Neural cell (in vitro differentiated cells): ENCODE data around the gene HIVEP3. TPM values are rescaled to one million over a fixed set of nuclear protein-coding genes. Genes with fewer than 3 reads are reported as not detected.

ENCODE experiments used
- H2AFZ ChIP-seq: fragments of 200-600, 300-800 bp; sonication (generic), shearing (Covaris generic); 2 replicates; pipeline ENCODE4 v1.6.0; 2014; ENCODE audit warnings: low read depth, mild to moderate bottlenecking, antibody characterized with exemption, low read length, moderate library complexity
- H3F3A ChIP-seq: fragments of 200-600 bp; shearing (Covaris generic); 2 replicates; pipeline ENCODE4 v1.6.1; 2016; ENCODE audit warnings: mild to moderate bottlenecking, moderate library complexity, mixed read lengths, antibody characterized with exemption, low read length; ENCODE audit not compliant: insufficient read depth, poor library complexity, severe bottlenecking
- H3K27ac ChIP-seq: fragments of 200-600, 300-800 bp; sonication (generic), shearing (Covaris generic); 2 replicates; pipeline ENCODE4 v1.5.1; 2014; ENCODE audit warnings: mild to moderate bottlenecking, low read length, moderate library complexity
- H3K27me3 ChIP-seq: fragments of 300-800, 200-600 bp; sonication (generic), shearing (Covaris generic); 2 replicates; pipeline ENCODE4 v1.6.0; 2014; ENCODE audit warnings: mild to moderate bottlenecking, low read depth, low read length, moderate library complexity; ENCODE audit not compliant: insufficient read depth
- H3K36me3 ChIP-seq: fragments of 300-800, 200-600 bp; sonication (generic), shearing (Covaris generic); 2 replicates; pipeline ENCODE4 v1.5.1; 2014; ENCODE audit warnings: mild to moderate bottlenecking, antibody characterized with exemption, low read length, moderate library complexity; ENCODE audit not compliant: insufficient read depth
- H3K4me2 ChIP-seq: fragments of 300-800, 200-600 bp; sonication (generic), shearing (Covaris generic); 2 replicates; pipeline ENCODE4 v1.6.0; 2014; ENCODE audit warnings: mild to moderate bottlenecking, low read length
- H3K4me3 ChIP-seq: fragments of 300-800, 200-600 bp; sonication (generic), shearing (Covaris generic); 2 replicates; pipeline ENCODE4 v1.5.1; 2014; ENCODE audit warnings: mild to moderate bottlenecking, low read length, moderate library complexity
- H3K79me2 ChIP-seq: fragments of 200-600 bp; shearing (Covaris generic); replicated peaks from 2 replicates; pipeline ENCODE4 v1.6.0; 2014; ENCODE audit warnings: mild to moderate bottlenecking, low read length, moderate library complexity; ENCODE audit not compliant: insufficient read depth
- H3K9ac ChIP-seq: fragments of 300-800, 200-600 bp; sonication (generic), shearing (Covaris generic); 2 replicates; pipeline ENCODE4 v1.6.1; 2016; ENCODE audit warnings: mild to moderate bottlenecking, low read length, mixed read lengths
- H3K9me2 ChIP-seq: fragments of 200-600 bp; shearing (Covaris generic); 2 replicates; pipeline ENCODE4 v1.6.1; 2016; ENCODE audit warnings: mild to moderate bottlenecking, low read length, mixed read lengths; ENCODE audit not compliant: insufficient read depth
- H3K9me3 ChIP-seq: fragments of 200-600, 300-800 bp; sonication (generic), shearing (Covaris generic); 2 replicates; pipeline ENCODE4 v1.6.1; 2016; ENCODE audit warnings: mild to moderate bottlenecking, mixed run types, low read length, moderate library complexity, mixed read lengths
- H4K20me1 ChIP-seq: fragments of 200-600 bp; shearing (Covaris generic); 2 replicates; pipeline ENCODE4 v1.6.1; 2016; ENCODE audit warnings: mild to moderate bottlenecking, mixed run types; ENCODE audit not compliant: insufficient read depth
- CTCF ChIP-seq: fragments of 450-650 bp; IDR thresholded peaks from 2 replicates; pipeline ENCODE4 v1.5.1; 2014; ENCODE audit warnings: antibody characterized with exemption, mild to moderate bottlenecking, moderate library complexity; ENCODE audit not compliant: poor library complexity, severe bottlenecking
- EP300 ChIP-seq: fragments of 450-650 bp; conservative IDR thresholded peaks from 2 replicates; pipeline ENCODE4 v1.6.1; 2014; ENCODE audit warnings: antibody characterized with exemption, mild to moderate bottlenecking, moderate library complexity; ENCODE audit not compliant: poor library complexity, severe bottlenecking
- EZH2 ChIP-seq: fragments of 200-600, 300-800 bp; shearing (Covaris generic), sonication (generic); IDR thresholded peaks from 2 replicates; pipeline ENCODE4 v1.6.1; 2014; ENCODE audit warnings: antibody characterized with exemption, low read length, borderline replicate concordance, mild to moderate bottlenecking; ENCODE audit not compliant: insufficient read depth, poor library complexity, severe bottlenecking
- MXI1 ChIP-seq: fragments of 450-650 bp; conservative IDR thresholded peaks from 2 replicates; pipeline ENCODE4 v1.6.1; 2014; ENCODE audit warnings: antibody characterized with exemption, mild to moderate bottlenecking; ENCODE audit not compliant: poor library complexity, severe bottlenecking
- POLR2AphosphoS5 ChIP-seq: IDR thresholded peaks from 2 replicates; pipeline ENCODE4 v1.6.1; 2012
- RAD21 ChIP-seq: fragments of 450-650 bp; conservative IDR thresholded peaks from 2 replicates; pipeline ENCODE4 v1.6.1; 2014; ENCODE audit warnings: antibody characterized with exemption, mild to moderate bottlenecking, moderate library complexity
- REST ChIP-seq: IDR thresholded peaks from 2 replicates; pipeline ENCODE4 v1.6.1; 2012; ENCODE audit warnings: borderline replicate concordance
- SMC3 ChIP-seq: fragments of 450-650 bp; conservative IDR thresholded peaks from 2 replicates; pipeline ENCODE4 v1.6.1; 2014; ENCODE audit warnings: antibody characterized with exemption, mild to moderate bottlenecking, moderate library complexity; ENCODE audit not compliant: poor library complexity
- TAF1 ChIP-seq: IDR thresholded peaks from 2 replicates; pipeline ENCODE4 v1.6.1; 2012; ENCODE audit warnings: low read depth
- polyA plus RNA-seq: library from polyadenylated mRNA; depleted of rRNA; stranded (reverse); fragments of >200 nt; gene quantifications from 2 replicates; pipeline ENCODE4 v1.2.3, GENCODE V29; 2014

The HIVEP3 gene
- polyA plus RNA-seq, 1 donor from 2014 or later: 2.6 TPM

- Histone ChIP-seq H3K4me3 (no peak overlapping the region), H3K9ac (no peak overlapping the region), H3K9me2 (no peaks in the 10 kb centered on the region), H3F3A (no peaks in the 10 kb centered on the region), H3K27me3 (no peaks in the 10 kb centered on the region), H3K4me2 (no peak overlapping the region), H3K79me2 (no peaks in the 10 kb centered on the region), H3K36me3 (no peaks in the 10 kb centered on the region), H2AFZ (no peak overlapping the region), H4K20me1 (no peaks in the 10 kb centered on the region), H3K27ac (no peak overlapping the region), H3K9me3 (no peaks in the 10 kb centered on the region)
- TF ChIP-seq TAF1: no peak
These were observed 444.0 kb downstream of the HIVEP3 start for GRCh38 chr1:41474490-41475271.

- no peak overlapping the region for H2AFZ ChIP-seq
- H3K27me3 ChIP-seq: no peaks in the 10 kb centered on the region
- no peaks in the 10 kb centered on the region for H3K36me3 ChIP-seq
- no peak overlapping the region for H3K9ac ChIP-seq
- H4K20me1 ChIP-seq: no peaks in the 10 kb centered on the region
- H3F3A ChIP-seq: no peaks in the 10 kb centered on the region
- H3K9me2 ChIP-seq: no peaks in the 10 kb centered on the region
- TF ChIP-seq POLR2AphosphoS5: no peak
- no peak for TF ChIP-seq MXI1
- no peak for TF ChIP-seq TAF1
- no peak for TF ChIP-seq CTCF
- TF ChIP-seq EZH2: no peak
- TF ChIP-seq REST: no peak
- no peak for TF ChIP-seq EP300
- TF ChIP-seq RAD21: no peak
- no peak for TF ChIP-seq SMC3
- no peaks in the 10 kb centered on the region for H3K79me2 ChIP-seq
- no peak overlapping the region for H3K4me2 ChIP-seq
- H3K4me3 ChIP-seq: no peak overlapping the region
- H3K27ac ChIP-seq: no peak overlapping the region
- no peaks in the 10 kb centered on the region for H3K9me3 ChIP-seq
These were observed 444.9 kb downstream of the HIVEP3 start for GRCh38 chr1:41473738-41474362.
